HEK293T (cell line): ENCODE measurements around the gene AIF1L.

Experiments
- CTCF ChIA-PET: fragments of 350-600 bp; formaldehyde crosslinking; extraction: SDS; loops from one replicate; lab custom pipeline; 2021; ENCODE audit warnings: antibody characterized with exemption, inconsistent platforms; lab: Yijun Ruan, JAX
- POLR2A ChIA-PET: fragments of 350-600 bp; formaldehyde crosslinking; extraction: SDS; loops from one replicate; lab custom pipeline; 2020; ENCODE audit warnings: antibody characterized with exemption, inconsistent platforms; lab: Yijun Ruan, JAX
- DNase-seq: peaks from one replicate; pipeline ENCODE4 v3.0.0; 2012; ENCODE audit warnings: mixed read lengths; ENCODE audit errors: extremely low spot score
- ARNT ChIP-seq: fragments of 450-650 bp; IDR thresholded peaks from 2 replicates; pipeline ENCODE4 v1.6.1; 2017; ENCODE audit warnings: mild to moderate bottlenecking
- BHLHE40 ChIP-seq: fragments of 450-650 bp; IDR thresholded peaks from 2 replicates; pipeline ENCODE4 v1.6.1; 2016; ENCODE audit warnings: mild to moderate bottlenecking, moderate library complexity, borderline replicate concordance
- CTBP1 ChIP-seq: fragments of 450-650 bp; IDR thresholded peaks from 2 replicates; pipeline ENCODE4 v1.6.1; 2016; ENCODE audit warnings: borderline replicate concordance
- ELF4 ChIP-seq: fragments of 450-650 bp; IDR thresholded peaks from 2 replicates; pipeline ENCODE4 v1.6.1; 2017; ENCODE audit warnings: antibody characterized with exemption
- FOXA1 ChIP-seq: fragments of 450-650 bp; IDR thresholded peaks from 2 replicates; pipeline ENCODE4 v1.6.1; 2016; ENCODE audit warnings: mild to moderate bottlenecking
- FOXK2 ChIP-seq: fragments of 450-650 bp; IDR thresholded peaks from 2 replicates; pipeline ENCODE4 v1.6.1; 2016; ENCODE audit warnings: mild to moderate bottlenecking
- FOXM1 ChIP-seq: fragments of 450-650 bp; IDR thresholded peaks from 2 replicates; pipeline ENCODE4 v1.6.1; 2017; ENCODE audit warnings: mild to moderate bottlenecking, borderline replicate concordance
- HDGF ChIP-seq: fragments of 450-650 bp; IDR thresholded peaks from 2 replicates; pipeline ENCODE4 v1.6.1; 2017; ENCODE audit warnings: antibody characterized with exemption, borderline replicate concordance
- L3MBTL2 ChIP-seq: fragments of 450-650 bp; conservative IDR thresholded peaks from 2 replicates; pipeline ENCODE4 v1.6.1; 2016; ENCODE audit warnings: mild to moderate bottlenecking
- LEF1 ChIP-seq: fragments of 450-650 bp; IDR thresholded peaks from 2 replicates; pipeline ENCODE4 v1.6.1; 2017; ENCODE audit warnings: mild to moderate bottlenecking, borderline replicate concordance
- NFRKB ChIP-seq: fragments of 450-650 bp; IDR thresholded peaks from 2 replicates; pipeline ENCODE4 v1.6.1; 2016; ENCODE audit warnings: mild to moderate bottlenecking, moderate library complexity
- PKNOX1 ChIP-seq: fragments of 450-650 bp; IDR thresholded peaks from 2 replicates; pipeline ENCODE4 v1.6.1; 2016
- SP1 ChIP-seq: fragments of 450-650 bp; IDR thresholded peaks from 2 replicates; pipeline ENCODE4 v1.6.1; 2017
- SUZ12 ChIP-seq: fragments of 450-650 bp; IDR thresholded peaks from 2 replicates; pipeline ENCODE4 v1.6.1; 2016; ENCODE audit warnings: mild to moderate bottlenecking
- TARDBP ChIP-seq: fragments of 450-650 bp; IDR thresholded peaks from 2 replicates; pipeline ENCODE4 v1.6.1; 2016
- ZNF384 ChIP-seq: fragments of 450-650 bp; IDR thresholded peaks from 2 replicates; pipeline ENCODE4 v1.6.1; 2016

The AIF1L gene

GRCh38 chr9:131103024-131103423 lies 6.7 kb downstream of the AIF1L start:
- CTCF ChIA-PET = no interaction called here
- POLR2A ChIA-PET = no interaction called here
- no peak for TF ChIP-seq NFRKB
- TF ChIP-seq L3MBTL2 = no peak
- TF ChIP-seq FOXA1 = no peak
- no peak for TF ChIP-seq TARDBP
- TF ChIP-seq BHLHE40 = no peak
- no peak for TF ChIP-seq FOXM1
- TF ChIP-seq FOXK2 = no peak
- TF ChIP-seq ARNT = no peak
- no peak for TF ChIP-seq HDGF
- no peak for TF ChIP-seq SUZ12
- no peak for TF ChIP-seq ZNF384
- TF ChIP-seq CTBP1 = no peak
- no peak for TF ChIP-seq LEF1
- no peak for TF ChIP-seq PKNOX1
- TF ChIP-seq SP1 = no peak
- TF ChIP-seq ELF4 = no peak
- no peak for DNase-seq

GRCh38 chr9:131103535-131103934 lies 7.2 kb downstream of the AIF1L start:
- TF ChIP-seq PKNOX1 = no peak
- no peak for TF ChIP-seq SP1
- TF ChIP-seq BHLHE40 = no peak
- DNase-seq = no peak
- ChIA-PET POLR2A (no interaction called here), CTCF (no interaction called here)

GRCh38 chr9:131104016-131104740 lies 7.8 kb downstream of the AIF1L start:
- TF ChIP-seq HDGF = no peak
- no peak for TF ChIP-seq FOXM1
- TF ChIP-seq LEF1 = no peak
- TF ChIP-seq CTBP1 = no peak
- no peak for TF ChIP-seq L3MBTL2
- TF ChIP-seq ELF4 = no peak
- no peak for TF ChIP-seq SUZ12
- no peak for TF ChIP-seq ZNF384
- no peak for TF ChIP-seq BHLHE40
- no peak for TF ChIP-seq SP1
- no peak for TF ChIP-seq NFRKB
- no peak for TF ChIP-seq FOXK2
- no peak for TF ChIP-seq ARNT
- TF ChIP-seq PKNOX1 = no peak
- no peak for TF ChIP-seq TARDBP
- CTCF ChIA-PET = no interaction called here
- DNase-seq = no peak
- POLR2A ChIA-PET = no interaction called here

- CTCF ChIA-PET = no interaction called here
- TF ChIP-seq LEF1 (no peak), PKNOX1 (no peak), NFRKB (no peak), FOXA1 (no peak), FOXM1 (no peak), FOXK2 (no peak), ARNT (no peak), SUZ12 (no peak), CTBP1 (no peak), ZNF384 (no peak), SP1 (no peak), L3MBTL2 (no peak), ELF4 (no peak), BHLHE40 (no peak), HDGF (no peak), TARDBP (no peak)
- POLR2A ChIA-PET = interaction anchor here (3.1 kb wide), 1 partner anchor 20 kb away, joined by 12 read pairs; the partner anchor contains the start of gene NUP214
- DNase-seq = no peak
These were observed 9.6 kb downstream of the AIF1L start for GRCh38 chr9:131105952-131106351.

- CTCF ChIA-PET = no interaction called here
- no peak for DNase-seq
- TF ChIP-seq ARNT (no peak), CTBP1 (no peak), LEF1 (no peak), HDGF (no peak), ELF4 (no peak), L3MBTL2 (no peak), ZNF384 (no peak), SP1 (no peak)
- POLR2A ChIA-PET = interaction anchor here (3.1 kb wide), 1 partner anchor 18 kb away, joined by 12 read pairs; the partner anchor contains the start of gene NUP214
These were observed 11.4 kb downstream of the AIF1L start for GRCh38 chr9:131107760-131108159.
